Choroid plexus epithelial cell (primary cell): ENCODE results near the gene NPFF.

Source experiments
- DNase-seq: peaks from one replicate; pipeline ENCODE4 v3.0.0-alpha.2; 2010; ENCODE audit warnings: low read depth
- H3K4me3 ChIP-seq: 2 replicates; pipeline ENCODE4 v1.5.1; 2011; ENCODE audit warnings: low read depth, mild to moderate bottlenecking, control low read depth, low read length, moderate library complexity
- CTCF ChIP-seq: conservative IDR thresholded peaks from 2 replicates; pipeline ENCODE4 v1.5.1; 2011; ENCODE audit warnings: low read depth, mild to moderate bottlenecking, control low read depth, inconsistent platforms, low read length, moderate library complexity

Gene NPFF

GRCh38 chr12:53500142-53500775 is 7.0 kb downstream of the NPFF start:
- DNase-seq: peak; percentile 93
- TF ChIP-seq CTCF: no peak
- H3K4me3 ChIP-seq: peak overlapping the region; percentile 66

GRCh38 chr12:53499266-53500141 is 7.8 kb downstream of the NPFF start, which contains the start of gene MAP3K12:
TSS of gene MAP3K12 (minus strand) at chr12:53499458. CDS start at chr12:53487391, 12,067 bp downstream.
- H3K4me3 ChIP-seq: peak within 1 kb of the TSS; percentile 66
- DNase-seq: peak; percentile 76
- TF ChIP-seq CTCF: peak; percentile 25

- H3K4me3 ChIP-seq: peak overlapping the region; percentile 66
- DNase-seq: no peak
- no peak for TF ChIP-seq CTCF
These were observed 9.1 kb downstream of the NPFF start for GRCh38 chr12:53498235-53498630.

- no peak for DNase-seq
- no peak for TF ChIP-seq CTCF
- no peak overlapping the region for H3K4me3 ChIP-seq
These were observed 9.8 kb downstream of the NPFF start for GRCh38 chr12:53497461-53497860.

GRCh38 chr12:53496752-53497032 is 10.6 kb downstream of the NPFF start:
- no peak for DNase-seq
- TF ChIP-seq CTCF: no peak
- peak overlapping the region; percentile 8 for H3K4me3 ChIP-seq

- DNase-seq: peak; percentile 95
- H3K4me3 ChIP-seq: peak overlapping the region; percentile 8
- no peak for TF ChIP-seq CTCF
These were observed 11.2 kb downstream of the NPFF start for GRCh38 chr12:53495903-53496751.
